Measurements from ENCODE around the gene OSGEP. TPM values are rescaled to one million over a fixed set of nuclear protein-coding genes. Genes with fewer than 3 reads are reported as not detected.

The OSGEP gene
- total and polyA plus RNA-seq, 2 of the 13 experiments (the other 11 are each of a cell fraction or from before 2014, with no cell fraction given): 39.7 to 41.1 TPM

DNA sequence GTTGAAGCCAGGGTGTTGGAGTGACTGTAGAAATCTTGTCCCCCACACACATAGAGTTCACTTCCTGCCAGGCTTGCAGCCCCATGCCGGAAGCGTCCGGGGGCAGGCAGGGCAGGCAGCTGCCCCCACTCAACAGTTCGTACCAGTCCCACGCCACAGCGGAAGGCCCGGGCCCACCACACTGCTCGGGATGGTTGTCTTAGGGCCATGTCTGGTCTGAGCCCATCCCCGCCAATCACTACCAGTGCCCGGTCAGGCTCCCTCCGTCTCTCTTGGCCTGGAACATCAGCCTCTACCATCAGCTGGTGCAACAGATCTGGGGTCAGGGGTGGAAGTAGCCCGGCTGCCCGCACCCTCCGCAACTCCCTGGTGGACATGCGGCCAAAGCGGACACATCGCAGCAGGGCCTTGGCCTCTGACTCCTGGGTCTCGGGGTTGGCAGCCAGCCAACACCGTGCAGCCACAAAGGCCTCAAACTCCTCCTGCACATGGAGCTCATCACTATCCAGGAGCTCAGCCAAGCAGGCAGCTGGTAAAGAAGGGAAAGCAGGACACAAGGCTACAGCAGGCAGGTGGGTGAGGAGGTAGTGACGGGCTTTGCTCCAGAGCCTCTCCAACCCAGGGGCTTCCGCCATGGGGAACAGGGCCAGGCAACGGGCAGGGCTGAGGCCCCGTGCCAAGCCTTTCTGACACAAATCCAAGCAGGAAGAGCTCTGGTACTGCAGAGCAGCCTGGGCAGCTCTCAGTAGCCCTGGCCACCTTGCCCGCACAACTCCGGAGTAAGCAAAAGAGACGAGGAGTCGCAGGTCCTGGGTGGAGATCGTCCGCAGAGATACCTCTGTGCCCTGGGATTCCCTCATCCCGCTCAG, 24.6 kb downstream of the OSGEP start (continued):
- TF ChIP-seq, protein P1, sequence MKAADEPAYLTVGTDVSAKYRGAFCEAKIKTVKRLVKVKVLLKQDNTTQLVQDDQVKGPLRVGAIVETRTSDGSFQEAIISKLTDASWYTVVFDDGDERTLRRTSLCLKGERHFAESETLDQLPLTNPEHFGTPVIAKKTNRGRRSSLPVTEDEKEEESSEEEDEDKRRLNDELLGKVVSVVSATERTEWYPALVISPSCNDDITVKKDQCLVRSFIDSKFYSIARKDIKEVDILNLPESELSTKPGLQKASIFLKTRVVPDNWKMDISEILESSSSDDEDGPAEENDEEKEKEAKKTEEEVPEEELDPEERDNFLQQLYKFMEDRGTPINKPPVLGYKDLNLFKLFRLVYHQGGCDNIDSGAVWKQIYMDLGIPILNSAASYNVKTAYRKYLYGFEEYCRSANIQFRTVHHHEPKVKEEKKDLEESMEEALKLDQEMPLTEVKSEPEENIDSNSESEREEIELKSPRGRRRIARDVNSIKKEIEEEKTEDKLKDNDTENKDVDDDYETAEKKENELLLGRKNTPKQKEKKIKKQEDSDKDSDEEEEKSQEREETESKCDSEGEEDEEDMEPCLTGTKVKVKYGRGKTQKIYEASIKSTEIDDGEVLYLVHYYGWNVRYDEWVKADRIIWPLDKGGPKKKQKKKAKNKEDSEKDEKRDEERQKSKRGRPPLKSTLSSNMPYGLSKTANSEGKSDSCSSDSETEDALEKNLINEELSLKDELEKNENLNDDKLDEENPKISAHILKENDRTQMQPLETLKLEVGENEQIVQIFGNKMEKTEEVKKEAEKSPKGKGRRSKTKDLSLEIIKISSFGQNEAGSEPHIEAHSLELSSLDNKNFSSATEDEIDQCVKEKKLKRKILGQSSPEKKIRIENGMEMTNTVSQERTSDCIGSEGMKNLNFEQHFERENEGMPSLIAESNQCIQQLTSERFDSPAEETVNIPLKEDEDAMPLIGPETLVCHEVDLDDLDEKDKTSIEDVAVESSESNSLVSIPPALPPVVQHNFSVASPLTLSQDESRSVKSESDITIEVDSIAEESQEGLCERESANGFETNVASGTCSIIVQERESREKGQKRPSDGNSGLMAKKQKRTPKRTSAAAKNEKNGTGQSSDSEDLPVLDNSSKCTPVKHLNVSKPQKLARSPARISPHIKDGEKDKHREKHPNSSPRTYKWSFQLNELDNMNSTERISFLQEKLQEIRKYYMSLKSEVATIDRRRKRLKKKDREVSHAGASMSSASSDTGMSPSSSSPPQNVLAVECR (CRISPR knock-in tag; IDR thresholded peaks at IDR 0.05; ENCODE audit: borderline replicate concordance): peak; percentile 54; the same call in 1 of the 2 replicates
- TF ChIP-seq PHF5A (CRISPR knock-in tag; IDR thresholded peaks at IDR 0.05; ENCODE audit: low read depth, unreplicated experiment): no peak
- TF ChIP-seq ZNF709 (CRISPR knock-in tag; IDR thresholded peaks at IDR 0.05): 0 out of 2 replicates have a peak, but pooled peaks have one; percentile 74
- TF ChIP-seq HDAC1 (CRISPR knock-in tag; IDR thresholded peaks at IDR 0.05): peak; percentile 62
- 0 out of 2 replicates have a peak, but pooled peaks have one; percentile 52 for TF ChIP-seq MIXL1 (CRISPR knock-in tag; IDR thresholded peaks at IDR 0.05)
- TF ChIP-seq ERF (CRISPR knock-in tag; IDR thresholded peaks at IDR 0.05): 0 out of 2 replicates have a peak, but pooled peaks have one; percentile 26
- no peak for TF ChIP-seq EED (CRISPR knock-in tag; IDR thresholded peaks at IDR 0.05)
- TF ChIP-seq XRCC5 (optimal IDR thresholded peaks at IDR 0.05; ENCODE audit: low read length): peak; percentile 20
- TF ChIP-seq HNF4A (CRISPR knock-in tag; IDR thresholded peaks at IDR 0.05): peak; percentile 50
- TF ChIP-seq TFAP4 (IDR thresholded peaks at IDR 0.05; ENCODE audit: borderline replicate concordance, low read depth): 0 out of 2 replicates have a peak, but pooled peaks have one; percentile 33
- TF ChIP-seq ZFY (CRISPR knock-in tag; IDR thresholded peaks at IDR 0.05): peak; percentile 62; the same call in 1 of the 2 replicates
- TF ChIP-seq BCL6 (CRISPR knock-in tag; IDR thresholded peaks at IDR 0.05): peak; percentile 70
- peak; percentile 84 for TF ChIP-seq ZNF350 (CRISPR knock-in tag; IDR thresholded peaks at IDR 0.05; ENCODE audit: borderline replicate concordance, low read depth)
- peak; percentile 70; the same call in 1 of the 2 replicates for TF ChIP-seq ZNF160 (CRISPR knock-in tag; IDR thresholded peaks at IDR 0.05)
- TF ChIP-seq, protein P2, sequence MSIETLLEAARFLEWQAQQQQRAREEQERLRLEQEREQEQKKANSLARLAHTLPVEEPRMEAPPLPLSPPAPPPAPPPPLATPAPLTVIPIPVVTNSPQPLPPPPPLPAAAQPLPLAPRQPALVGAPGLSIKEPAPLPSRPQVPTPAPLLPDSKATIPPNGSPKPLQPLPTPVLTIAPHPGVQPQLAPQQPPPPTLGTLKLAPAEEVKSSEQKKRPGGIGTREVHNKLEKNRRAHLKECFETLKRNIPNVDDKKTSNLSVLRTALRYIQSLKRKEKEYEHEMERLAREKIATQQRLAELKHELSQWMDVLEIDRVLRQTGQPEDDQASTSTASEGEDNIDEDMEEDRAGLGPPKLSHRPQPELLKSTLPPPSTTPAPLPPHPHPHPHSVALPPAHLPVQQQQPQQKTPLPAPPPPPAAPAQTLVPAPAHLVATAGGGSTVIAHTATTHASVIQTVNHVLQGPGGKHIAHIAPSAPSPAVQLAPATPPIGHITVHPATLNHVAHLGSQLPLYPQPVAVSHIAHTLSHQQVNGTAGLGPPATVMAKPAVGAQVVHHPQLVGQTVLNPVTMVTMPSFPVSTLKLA (IDR thresholded peaks at IDR 0.05): no peak
- TF ChIP-seq ZNF713 (CRISPR knock-in tag; IDR thresholded peaks at IDR 0.05): 0 out of 2 replicates have a peak, but pooled peaks have one; percentile 69
- peak; percentile 26; the same call in 1 of the 2 replicates for TF ChIP-seq ZNF331 (CRISPR knock-in tag; IDR thresholded peaks at IDR 0.05)
- TF ChIP-seq ARNTL (CRISPR knock-in tag; IDR thresholded peaks at IDR 0.05): peak; percentile 40; the same call in 1 of the 2 replicates
- peak; percentile 62; the same call in 1 of the 2 replicates for TF ChIP-seq NFKB2 (CRISPR knock-in tag; IDR thresholded peaks at IDR 0.05; ENCODE audit: borderline replicate concordance)
- TF ChIP-seq, protein P3, sequence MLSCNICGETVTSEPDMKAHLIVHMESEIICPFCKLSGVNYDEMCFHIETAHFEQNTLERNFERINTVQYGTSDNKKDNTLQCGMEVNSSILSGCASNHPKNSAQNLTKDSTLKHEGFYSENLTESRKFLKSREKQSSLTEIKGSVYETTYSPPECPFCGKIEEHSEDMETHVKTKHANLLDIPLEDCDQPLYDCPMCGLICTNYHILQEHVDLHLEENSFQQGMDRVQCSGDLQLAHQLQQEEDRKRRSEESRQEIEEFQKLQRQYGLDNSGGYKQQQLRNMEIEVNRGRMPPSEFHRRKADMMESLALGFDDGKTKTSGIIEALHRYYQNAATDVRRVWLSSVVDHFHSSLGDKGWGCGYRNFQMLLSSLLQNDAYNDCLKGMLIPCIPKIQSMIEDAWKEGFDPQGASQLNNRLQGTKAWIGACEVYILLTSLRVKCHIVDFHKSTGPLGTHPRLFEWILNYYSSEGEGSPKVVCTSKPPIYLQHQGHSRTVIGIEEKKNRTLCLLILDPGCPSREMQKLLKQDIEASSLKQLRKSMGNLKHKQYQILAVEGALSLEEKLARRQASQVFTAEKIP (CRISPR knock-in tag; IDR thresholded peaks at IDR 0.05; ENCODE audit: borderline replicate concordance): no peak
- no peak for TF ChIP-seq ATF1 (CRISPR knock-in tag; IDR thresholded peaks at IDR 0.05)
